Tibial nerve (tissue), 4 donors: ENCODE measurements around the gene LAMC3. TPM values are rescaled to one million over a fixed set of nuclear protein-coding genes. Genes with fewer than 3 reads are reported as not detected.

Source experiments
- DNase-seq, 2 donors: peaks; one replicate each; pipeline ENCODE4 v3.0.0-alpha.2; 2019; ENCODE audit warnings: low spot score in 2 of 2
- H3K27ac ChIP-seq, 4 donors: fragments of 200-600 bp; sonication (generic) in 3 of 4; one replicate each; pipeline ENCODE4 v1.5.1; 2017 to 2019; ENCODE audit warnings: mild to moderate bottlenecking in 1 of 4
- H3K27me3 ChIP-seq, 2 donors: fragments of 200-600 bp; sonication (generic) in 1 of 2; one replicate each; pipeline versions ENCODE4 v1.5.1 to v1.6.0; 2017 to 2019
- H3K36me3 ChIP-seq, 3 donors: fragments of 200-600 bp; sonication (generic); one replicate each; pipeline ENCODE4 v1.5.1; 2018 to 2019
- H3K4me1 ChIP-seq, 4 donors: fragments of 200-600 bp; sonication (generic) in 3 of 4; one replicate each; pipeline ENCODE4 v1.5.1; 2017 to 2019
- H3K4me3 ChIP-seq, 4 donors: fragments of 200-600 bp; sonication (generic) in 3 of 4; one replicate each; pipeline ENCODE4 v1.5.1; 2017 to 2019; ENCODE audit warnings: mild to moderate bottlenecking in 1 of 4, moderate library complexity in 1 of 4
- H3K9me3 ChIP-seq, 4 donors: fragments of 200-600 bp; sonication (generic) in 3 of 4; one replicate each; pipeline ENCODE4 v1.5.1; 2017 to 2019
- EP300 ChIP-seq, 2 donors: sonication (generic); formaldehyde crosslinking; IDR thresholded peaks; one replicate each; pipeline ENCODE4 v1.6.1; 2017; ENCODE audit warnings: antibody characterized with exemption in 2 of 2, mild to moderate bottlenecking in 1 of 2
- POLR2A ChIP-seq, 2 donors: fragments of 450-650 bp; IDR thresholded peaks; one replicate each; pipeline ENCODE4 v1.6.1; 2017; ENCODE audit warnings: antibody characterized with exemption in 2 of 2, mild to moderate bottlenecking in 2 of 2, moderate library complexity in 2 of 2
- WGBS, 2 donors: methylation state at CpG; one replicate each; pipeline ENCODE4 v1.1.5; 2018; 5-methylcytosine and 5-hydroxymethylcytosine counted together
- total RNA-seq, 4 donors: library from RNA; depleted of rRNA; stranded (reverse); fragments of >200 nt; gene quantifications; one replicate each; pipeline ENCODE4 v1.1.0, GENCODE V29; 2016
- TF ChIP-seq, protein P1 (sequence below), 5 experiments: fragments of 200-600 bp in 3 of 5; fragments of 450-650 bp in 2 of 5; sonication (generic) in 3 of 5; IDR thresholded peaks; one replicate each; pipeline ENCODE4 v1.5.1; 2016 to 2019; ENCODE audit warnings: antibody characterized with exemption in 5 of 5, mild to moderate bottlenecking in 3 of 5, moderate library complexity in 2 of 5

Gene LAMC3
- total RNA-seq, 4 donors from 2014 or later: 0.21 to 1.6 TPM; not detected in 2

DNA sequence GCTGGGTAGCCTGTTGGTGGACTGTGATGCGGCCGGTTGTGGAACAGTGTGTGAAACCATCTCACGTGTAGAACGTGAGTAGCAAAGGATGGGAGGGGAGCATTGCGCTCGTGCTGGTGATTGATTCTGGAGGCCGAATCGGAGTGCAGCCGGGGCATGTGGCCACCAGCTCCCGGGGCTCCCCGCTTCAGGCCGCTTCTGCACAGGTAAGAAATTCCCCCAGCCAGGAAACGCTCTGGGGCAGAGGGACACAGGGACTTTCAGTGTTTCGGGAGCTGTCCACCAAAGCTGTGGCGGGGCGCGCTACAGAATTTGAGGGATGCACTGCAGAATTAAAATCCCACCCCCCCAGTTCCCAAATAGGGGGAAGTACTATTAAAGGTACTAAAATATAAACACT is 41.9 kb downstream of the LAMC3 start:
- H3K4me1 ChIP-seq: peaks cover 0 to 5% (median 0%) of the 10 kb centered on the region in 4 donors
- WGBS, 2 donors: 86 to 88% methylated on average over 17 of the region's 17 CpGs
- H3K27me3 ChIP-seq: no peaks in the 10 kb centered on the region
- no peak overlapping the region for H3K27ac ChIP-seq
- TF ChIP-seq, protein P1, sequence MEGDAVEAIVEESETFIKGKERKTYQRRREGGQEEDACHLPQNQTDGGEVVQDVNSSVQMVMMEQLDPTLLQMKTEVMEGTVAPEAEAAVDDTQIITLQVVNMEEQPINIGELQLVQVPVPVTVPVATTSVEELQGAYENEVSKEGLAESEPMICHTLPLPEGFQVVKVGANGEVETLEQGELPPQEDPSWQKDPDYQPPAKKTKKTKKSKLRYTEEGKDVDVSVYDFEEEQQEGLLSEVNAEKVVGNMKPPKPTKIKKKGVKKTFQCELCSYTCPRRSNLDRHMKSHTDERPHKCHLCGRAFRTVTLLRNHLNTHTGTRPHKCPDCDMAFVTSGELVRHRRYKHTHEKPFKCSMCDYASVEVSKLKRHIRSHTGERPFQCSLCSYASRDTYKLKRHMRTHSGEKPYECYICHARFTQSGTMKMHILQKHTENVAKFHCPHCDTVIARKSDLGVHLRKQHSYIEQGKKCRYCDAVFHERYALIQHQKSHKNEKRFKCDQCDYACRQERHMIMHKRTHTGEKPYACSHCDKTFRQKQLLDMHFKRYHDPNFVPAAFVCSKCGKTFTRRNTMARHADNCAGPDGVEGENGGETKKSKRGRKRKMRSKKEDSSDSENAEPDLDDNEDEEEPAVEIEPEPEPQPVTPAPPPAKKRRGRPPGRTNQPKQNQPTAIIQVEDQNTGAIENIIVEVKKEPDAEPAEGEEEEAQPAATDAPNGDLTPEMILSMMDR (IDR thresholded peaks at IDR 0.05): no peak
- TF ChIP-seq EP300 (IDR thresholded peaks at IDR 0.05): no peak
- no peak for TF ChIP-seq POLR2A (IDR thresholded peaks at IDR 0.05)
- no peaks in the 10 kb centered on the region for H3K36me3 ChIP-seq
- H3K9me3 ChIP-seq: no peaks in the 10 kb centered on the region
- DNase-seq: no peak
- H3K4me3 ChIP-seq: no peak overlapping the region

- no peaks in the 10 kb centered on the region for H3K36me3 ChIP-seq
- H3K4me3 ChIP-seq: no peak overlapping the region
- H3K27ac ChIP-seq: peak overlapping the region in 1 of 4 donors; percentile 62
- no peaks in the 10 kb centered on the region for H3K27me3 ChIP-seq
- no peaks in the 10 kb centered on the region for H3K9me3 ChIP-seq
- peaks cover 0 to under 1% (median 0%) of the 10 kb centered on the region in 4 donors for H3K4me1 ChIP-seq
- WGBS, 2 donors: 78 to 81% methylated on average over 25 of the region's 25 CpGs
- DNase-seq: no peak
- no peak for TF ChIP-seq POLR2A (IDR thresholded peaks at IDR 0.05)
- no peak for TF ChIP-seq EP300 (IDR thresholded peaks at IDR 0.05)
- TF ChIP-seq, protein P1 (IDR thresholded peaks at IDR 0.05): no peak
Measured at GRCh38 chr9:131051592-131052517, 42.9 kb downstream of the LAMC3 start.

GRCh38 chr9:131053896-131054295 is 44.9 kb downstream of the LAMC3 start:
- DNase-seq: no peak
- Histone ChIP-seq H3K27me3 (no peaks in the 10 kb centered on the region), H3K36me3 (no peaks in the 10 kb centered on the region), H3K9me3 (no peaks in the 10 kb centered on the region), H3K4me1 (no peaks in the 10 kb centered on the region), H3K27ac (peak overlapping the region; percentile 8 to 70 (median 48)), H3K4me3 (no peak overlapping the region)
- TF ChIP-seq POLR2A (IDR thresholded peaks at IDR 0.05) (no peak), EP300 (IDR thresholded peaks at IDR 0.05) (peak in 1 of 2 donors; percentile 44)
- 53 to 66% methylated on average over 3 of the region's 3 CpGs for WGBS, 2 donors

GRCh38 chr9:131056781-131057506 is 48.0 kb downstream of the LAMC3 start:
- TF ChIP-seq EP300 (IDR thresholded peaks at IDR 0.05) (no peak), POLR2A (IDR thresholded peaks at IDR 0.05) (no peak)
- TF ChIP-seq, protein P1 (IDR thresholded peaks at IDR 0.05): no peak
- Histone ChIP-seq H3K4me1 (no peaks in the 10 kb centered on the region), H3K4me3 (no peak overlapping the region), H3K27ac (no peak overlapping the region), H3K27me3 (no peaks in the 10 kb centered on the region), H3K9me3 (no peaks in the 10 kb centered on the region), H3K36me3 (no peaks in the 10 kb centered on the region)
- WGBS, 2 donors: 83 to 94% methylated on average over 12 to 13 of the region's 14 CpGs
- no peak for DNase-seq

- no peak overlapping the region for H3K4me3 ChIP-seq
- peaks cover 0 to 5% of the 10 kb centered on the region in 2 donors for H3K27me3 ChIP-seq
- no peaks in the 10 kb centered on the region for H3K36me3 ChIP-seq
- no peaks in the 10 kb centered on the region for H3K4me1 ChIP-seq
- 59 to 80% methylated on average over 13 to 16 of the region's 21 CpGs for WGBS, 2 donors
- no peaks in the 10 kb centered on the region for H3K9me3 ChIP-seq
- DNase-seq: no peak
- TF ChIP-seq, protein P1 (IDR thresholded peaks at IDR 0.05): no peak
- TF ChIP-seq POLR2A (IDR thresholded peaks at IDR 0.05): no peak
- TF ChIP-seq EP300 (IDR thresholded peaks at IDR 0.05): no peak
- H3K27ac ChIP-seq: no peak overlapping the region
Measured at GRCh38 chr9:131060900-131061630, 52.1 kb downstream of the LAMC3 start.
